ENCODE measurements around the gene MCM3. TPM values are rescaled to one million over a fixed set of nuclear protein-coding genes. Genes with fewer than 3 reads are reported as not detected.

The MCM3 gene
- total RNA-seq: 10 to 100 TPM; 26.4 to 46.2 (median 31.5) TPM
- total RNA-seq (2013): 68.0 TPM

DNA sequence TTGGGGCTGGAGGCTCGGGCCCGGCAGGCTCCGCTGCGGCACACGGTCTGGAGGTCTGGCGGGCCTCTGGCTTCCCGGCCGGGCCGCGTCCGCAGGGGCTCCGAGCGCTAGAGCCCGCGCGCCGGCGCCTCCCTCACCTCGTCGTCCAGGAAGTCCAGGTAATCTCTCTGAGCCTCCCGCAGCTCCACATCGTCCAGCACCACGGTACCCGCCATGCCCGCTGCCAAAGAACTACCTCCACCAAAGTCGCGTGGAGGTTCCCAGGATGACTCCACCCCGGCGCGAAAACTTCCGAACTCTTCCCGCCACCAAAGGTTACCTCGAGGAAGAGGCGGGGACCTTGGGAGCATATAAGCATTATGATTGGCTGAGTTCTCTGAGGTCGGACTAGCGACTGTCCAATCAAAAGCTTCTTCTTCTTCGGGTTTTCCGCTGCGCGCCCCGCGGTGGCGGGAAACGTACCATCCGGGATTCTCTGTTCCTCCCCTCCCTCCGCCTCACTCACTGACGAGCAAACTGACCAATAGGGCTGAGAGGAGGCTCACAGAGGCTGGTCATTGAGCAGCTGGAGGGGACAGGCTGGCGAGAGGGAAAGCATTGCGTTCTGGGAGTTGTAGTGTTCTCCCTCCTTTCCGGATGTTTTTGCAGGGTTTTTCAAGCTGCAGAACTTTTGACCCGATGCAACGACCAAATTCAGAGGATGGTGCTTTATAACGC is at the start of gene MCM3:
Gene MCM3, minus strand, starts transcription at position 283 of the 717 bp plus-strand sequence. Its CDS starts 68 bp downstream, at position 215.
- WGBS (ENCODE audit: insufficient coverage): under 1% methylated on average over 53 of the region's 53 CpGs
- TF ChIP-seq, protein P1, sequence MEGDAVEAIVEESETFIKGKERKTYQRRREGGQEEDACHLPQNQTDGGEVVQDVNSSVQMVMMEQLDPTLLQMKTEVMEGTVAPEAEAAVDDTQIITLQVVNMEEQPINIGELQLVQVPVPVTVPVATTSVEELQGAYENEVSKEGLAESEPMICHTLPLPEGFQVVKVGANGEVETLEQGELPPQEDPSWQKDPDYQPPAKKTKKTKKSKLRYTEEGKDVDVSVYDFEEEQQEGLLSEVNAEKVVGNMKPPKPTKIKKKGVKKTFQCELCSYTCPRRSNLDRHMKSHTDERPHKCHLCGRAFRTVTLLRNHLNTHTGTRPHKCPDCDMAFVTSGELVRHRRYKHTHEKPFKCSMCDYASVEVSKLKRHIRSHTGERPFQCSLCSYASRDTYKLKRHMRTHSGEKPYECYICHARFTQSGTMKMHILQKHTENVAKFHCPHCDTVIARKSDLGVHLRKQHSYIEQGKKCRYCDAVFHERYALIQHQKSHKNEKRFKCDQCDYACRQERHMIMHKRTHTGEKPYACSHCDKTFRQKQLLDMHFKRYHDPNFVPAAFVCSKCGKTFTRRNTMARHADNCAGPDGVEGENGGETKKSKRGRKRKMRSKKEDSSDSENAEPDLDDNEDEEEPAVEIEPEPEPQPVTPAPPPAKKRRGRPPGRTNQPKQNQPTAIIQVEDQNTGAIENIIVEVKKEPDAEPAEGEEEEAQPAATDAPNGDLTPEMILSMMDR (IDR thresholded peaks at IDR 0.05): no peak
- Histone ChIP-seq H3K27ac (ENCODE audit: low read length) (peak within 1 kb of the TSS; percentile 61), H3K36me3 (ENCODE audit: control insufficient read depth, insufficient read depth, low read length) (peaks cover 30% of the 10 kb centered on the region), H3K9me3 (ENCODE audit: control insufficient read depth, insufficient read depth, low read length) (no peaks in the 10 kb centered on the region), H3K27me3 (ENCODE audit: control insufficient read depth, insufficient read depth, low read length) (no peaks in the 10 kb centered on the region), H3K4me3 (ENCODE audit: low read length) (peak within 1 kb of the TSS; percentile 70), H3K4me1 (ENCODE audit: control insufficient read depth, insufficient read depth, low read length) (peaks cover 11% of the 10 kb centered on the region)
- peak; percentile 97 to 100 (median 97) for ATAC-seq
- H3K27ac Mint-ChIP-seq: no peak within 1 kb of the TSS
- H3K4me1 Mint-ChIP-seq: peaks cover 31 to 33% of the 10 kb centered on the region in 2 donors
- peak; percentile 92 to 99 for DNase-seq
- H3K9me3 Mint-ChIP-seq: no peaks in the 10 kb centered on the region
- H3K27me3 Mint-ChIP-seq (ENCODE audit: low read depth in 2 of 2): no peaks in the 10 kb centered on the region
- H3K36me3 Mint-ChIP-seq: peaks cover 27% of the 10 kb centered on the region
- intact Hi-C loops (cut with micrococcal nuclease): loop anchor here (1.0 to 10.0 kb wide), 6 partner anchors 78 to 1070 kb away; partner anchors contain the start of genes EFHC1 and PAQR8
- peak within 1 kb of the TSS; percentile 4 for H3K4me3 Mint-ChIP-seq

DNA sequence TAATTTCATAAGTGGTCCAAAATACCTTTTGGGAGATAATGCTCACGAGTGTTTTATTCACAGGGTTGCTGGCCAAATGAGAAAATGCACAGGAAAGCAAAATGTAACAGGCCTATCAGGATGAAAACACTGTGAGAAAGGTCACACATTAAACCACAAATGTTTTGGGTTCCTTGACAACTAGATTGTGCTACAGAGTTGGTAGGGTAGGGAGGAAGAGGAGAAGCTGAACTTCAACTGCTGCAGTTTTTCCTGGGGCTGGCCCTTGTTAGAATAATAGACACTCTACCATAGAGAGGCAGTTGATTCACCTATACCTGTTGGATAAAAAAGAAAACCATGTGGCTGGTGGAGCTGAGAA is 49.3 kb upstream of the MCM3 start:
- Histone ChIP-seq H3K27ac (ENCODE audit: low read length) (peak overlapping the region; percentile 87), H3K4me3 (ENCODE audit: low read length) (no peak overlapping the region), H3K4me1 (ENCODE audit: control insufficient read depth, insufficient read depth, low read length) (peaks cover 30% of the 10 kb centered on the region), H3K9me3 (ENCODE audit: control insufficient read depth, insufficient read depth, low read length) (no peaks in the 10 kb centered on the region), H3K27me3 (ENCODE audit: control insufficient read depth, insufficient read depth, low read length) (no peaks in the 10 kb centered on the region), H3K36me3 (ENCODE audit: control insufficient read depth, insufficient read depth, low read length) (no peaks in the 10 kb centered on the region)
- TF ChIP-seq, protein P1 (IDR thresholded peaks at IDR 0.05): no peak
- peak overlapping the region; percentile 82 for H3K4me3 Mint-ChIP-seq
- no peaks in the 10 kb centered on the region for H3K36me3 Mint-ChIP-seq
- peaks cover 44 to 58% of the 10 kb centered on the region in 2 donors for H3K4me1 Mint-ChIP-seq
- ATAC-seq: peak; percentile 85 to 97 (median 93)
- no peaks in the 10 kb centered on the region for H3K27me3 Mint-ChIP-seq (ENCODE audit: low read depth in 2 of 2)
- DNase-seq: peak in 1 of 2 donors; percentile 68
- peak overlapping the region; percentile 93 to 96 for H3K27ac Mint-ChIP-seq
- H3K9me3 Mint-ChIP-seq: no peaks in the 10 kb centered on the region
- 0% methylated on average over 1 of the region's 1 CpG for WGBS (ENCODE audit: insufficient coverage)
- intact Hi-C loops (cut with micrococcal nuclease): loop anchor here (2.0 to 5.0 kb wide), 2 partner anchors 37 to 65 kb away; no protein-coding TSS in a partner anchor

DNA sequence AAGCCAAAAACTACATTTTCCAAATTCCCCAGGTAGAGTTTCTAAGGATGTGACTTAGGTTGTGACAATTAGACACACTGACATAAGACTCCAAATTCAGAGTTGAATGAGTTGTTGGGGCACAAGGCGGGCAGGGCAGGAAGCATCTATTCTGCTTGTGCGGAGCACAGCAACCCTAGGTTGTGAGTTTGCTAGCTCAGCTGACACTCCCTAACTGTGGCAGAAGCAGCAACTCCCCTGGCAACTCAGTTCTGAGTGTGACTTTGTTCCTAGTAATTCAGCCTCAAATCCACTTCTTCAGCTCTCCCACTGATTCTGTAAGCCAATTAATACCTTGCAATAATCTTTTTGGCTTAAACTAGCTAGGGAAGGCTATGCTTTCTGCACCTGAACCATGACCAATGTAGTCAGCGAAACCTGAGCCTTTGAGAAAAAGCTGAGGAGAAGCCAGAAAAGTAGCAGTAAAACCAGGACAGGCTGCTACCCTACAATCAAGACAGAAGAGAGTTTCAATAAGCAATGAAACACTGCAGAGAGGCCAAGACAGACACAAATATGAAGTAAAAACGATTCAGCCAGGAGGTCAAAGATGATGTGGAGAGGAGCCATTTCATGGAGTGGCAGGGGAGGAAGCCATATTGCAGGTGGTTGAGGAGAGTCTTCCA is 47.4 kb upstream of the MCM3 start:
- Mint-ChIP-seq H3K27me3 (ENCODE audit: low read depth in 2 of 2) (no peaks in the 10 kb centered on the region), H3K36me3 (no peaks in the 10 kb centered on the region), H3K4me3 (peak overlapping the region; percentile 10), H3K27ac (peak overlapping the region; percentile 93 to 96), H3K4me1 (peaks cover 37 to 45% of the 10 kb centered on the region in 2 donors), H3K9me3 (no peaks in the 10 kb centered on the region)
- peak in 1 of 2 donors; percentile 40 for DNase-seq
- no peak overlapping the region for H3K4me3 ChIP-seq (ENCODE audit: low read length)
- peaks cover 30% of the 10 kb centered on the region for H3K4me1 ChIP-seq (ENCODE audit: control insufficient read depth, insufficient read depth, low read length)
- H3K27me3 ChIP-seq (ENCODE audit: control insufficient read depth, insufficient read depth, low read length): no peaks in the 10 kb centered on the region
- H3K36me3 ChIP-seq (ENCODE audit: control insufficient read depth, insufficient read depth, low read length): no peaks in the 10 kb centered on the region
- 88% methylated on average over 4 of the region's 4 CpGs for WGBS (ENCODE audit: insufficient coverage)
- no peak for ATAC-seq
- TF ChIP-seq, protein P1 (IDR thresholded peaks at IDR 0.05): no peak
- intact Hi-C loops (cut with micrococcal nuclease): loop anchor here (2.0 to 5.0 kb wide), 2 partner anchors 35 to 67 kb away; no protein-coding TSS in a partner anchor
- H3K9me3 ChIP-seq (ENCODE audit: control insufficient read depth, insufficient read depth, low read length): no peaks in the 10 kb centered on the region
- no peak overlapping the region for H3K27ac ChIP-seq (ENCODE audit: low read length)

Data from natural killer cell (primary cell).